ENCODE data around the gene SFMBT2. TPM values are rescaled to one million over a fixed set of nuclear protein-coding genes. Genes with fewer than 3 reads are reported as not detected.
A peak's percentile ranks its signal among the peaks of the same experiment; 100 is the strongest.

Gene SFMBT2
- total and polyA plus RNA-seq, 2 experiments from 2014 or later = 4.3 to 5.9 TPM

GRCh38 chr10:7265396-7266123 lies 145.3 kb downstream of the SFMBT2 start:
- no peak for DNase-seq (ENCODE audit: low read depth in 1 of 2, low spot score in 1 of 2)
- H3K27me3 ChIP-seq = no peaks in the 10 kb centered on the region
- H3K4me1 ChIP-seq (ENCODE audit: low read depth) = peaks cover 32% of the 10 kb centered on the region
- H3K9me3 ChIP-seq (ENCODE audit: low read depth) = no peaks in the 10 kb centered on the region
- no peak overlapping the region for H3K4me3 ChIP-seq
- no peak for TF ChIP-seq CTCF (IDR thresholded peaks at IDR 0.05; ENCODE audit: low read depth, low read length)
- H3K27ac ChIP-seq = no peak overlapping the region
- no peaks in the 10 kb centered on the region for H3K36me3 ChIP-seq

- peak overlapping the region; percentile 55 for H3K27ac ChIP-seq
- H3K36me3 ChIP-seq = no peaks in the 10 kb centered on the region
- peak; percentile 5 to 28 for DNase-seq (ENCODE audit: low read depth in 1 of 2, low spot score in 1 of 2)
- H3K27me3 ChIP-seq = no peaks in the 10 kb centered on the region
- no peak for TF ChIP-seq CTCF (IDR thresholded peaks at IDR 0.05; ENCODE audit: low read depth, low read length)
- H3K4me1 ChIP-seq (ENCODE audit: low read depth) = peaks cover 32% of the 10 kb centered on the region
- no peak overlapping the region for H3K4me3 ChIP-seq
- no peaks in the 10 kb centered on the region for H3K9me3 ChIP-seq (ENCODE audit: low read depth)
Measured at GRCh38 chr10:7264313-7264756, 146.5 kb downstream of the SFMBT2 start.

- TF ChIP-seq CTCF (IDR thresholded peaks at IDR 0.05; ENCODE audit: low read depth, low read length) = no peak
- DNase-seq (ENCODE audit: low read depth in 1 of 2, low spot score in 1 of 2) = peak in 1 of 2 donors; percentile 5
- no peak overlapping the region for H3K4me3 ChIP-seq
- H3K27me3 ChIP-seq = no peaks in the 10 kb centered on the region
- H3K9me3 ChIP-seq (ENCODE audit: low read depth) = no peaks in the 10 kb centered on the region
- H3K27ac ChIP-seq = peak overlapping the region; percentile 55
- H3K36me3 ChIP-seq = no peaks in the 10 kb centered on the region
- H3K4me1 ChIP-seq (ENCODE audit: low read depth) = peaks cover 32% of the 10 kb centered on the region
Measured at GRCh38 chr10:7263616-7264015, 147.2 kb downstream of the SFMBT2 start.

GRCh38 chr10:7261351-7261750 lies 149.5 kb downstream of the SFMBT2 start:
- Histone ChIP-seq H3K36me3 (no peaks in the 10 kb centered on the region), H3K27ac (peak overlapping the region; percentile 15), H3K4me3 (no peak overlapping the region)

GRCh38 chr10:7260912-7261311 lies 149.9 kb downstream of the SFMBT2 start:
- Histone ChIP-seq H3K36me3 (no peaks in the 10 kb centered on the region), H3K27ac (no peak overlapping the region), H3K27me3 (no peaks in the 10 kb centered on the region), H3K9me3 (ENCODE audit: low read depth) (no peaks in the 10 kb centered on the region), H3K4me3 (no peak overlapping the region), H3K4me1 (ENCODE audit: low read depth) (peaks cover 32% of the 10 kb centered on the region)
- no peak for TF ChIP-seq CTCF (IDR thresholded peaks at IDR 0.05; ENCODE audit: low read depth, low read length)
- no peak for DNase-seq (ENCODE audit: low read depth in 1 of 2, low spot score in 1 of 2)

More at GRCh38 chr10:7261351-7261750, 149.5 kb downstream of the SFMBT2 start:
- no peaks in the 10 kb centered on the region for H3K9me3 ChIP-seq (ENCODE audit: low read depth)
- H3K4me1 ChIP-seq (ENCODE audit: low read depth) = peaks cover 32% of the 10 kb centered on the region
- DNase-seq (ENCODE audit: low read depth in 1 of 2, low spot score in 1 of 2) = peak in 1 of 2 donors; percentile 9
- no peaks in the 10 kb centered on the region for H3K27me3 ChIP-seq
- TF ChIP-seq CTCF (IDR thresholded peaks at IDR 0.05; ENCODE audit: low read depth, low read length) = no peak
